ENCODE measurements around the gene CYP4F8.
"Not testable (repeated sequence)": the region's sequence is repeated elsewhere in the genome, so short reads cannot be mapped to it uniquely, and the experiment has no call there.

CYP4F8 gene

GRCh38 chr19:15672580-15673175 is 57.7 kb downstream of the CYP4F8 start, which contains the start of gene CYP4F12:
Gene CYP4F12 (plus strand): TSS chr19:15673087. CDS start chr19:15673530, 443 bp downstream.
- DNase-seq (ENCODE audit: low spot score) = peak; percentile 82
- Histone ChIP-seq H3K4me3 (peak within 1 kb of the TSS; percentile 17), H3K27ac (peak within 1 kb of the TSS in 1 of 2 donors; percentile 67)
- TF ChIP-seq, protein P1, sequence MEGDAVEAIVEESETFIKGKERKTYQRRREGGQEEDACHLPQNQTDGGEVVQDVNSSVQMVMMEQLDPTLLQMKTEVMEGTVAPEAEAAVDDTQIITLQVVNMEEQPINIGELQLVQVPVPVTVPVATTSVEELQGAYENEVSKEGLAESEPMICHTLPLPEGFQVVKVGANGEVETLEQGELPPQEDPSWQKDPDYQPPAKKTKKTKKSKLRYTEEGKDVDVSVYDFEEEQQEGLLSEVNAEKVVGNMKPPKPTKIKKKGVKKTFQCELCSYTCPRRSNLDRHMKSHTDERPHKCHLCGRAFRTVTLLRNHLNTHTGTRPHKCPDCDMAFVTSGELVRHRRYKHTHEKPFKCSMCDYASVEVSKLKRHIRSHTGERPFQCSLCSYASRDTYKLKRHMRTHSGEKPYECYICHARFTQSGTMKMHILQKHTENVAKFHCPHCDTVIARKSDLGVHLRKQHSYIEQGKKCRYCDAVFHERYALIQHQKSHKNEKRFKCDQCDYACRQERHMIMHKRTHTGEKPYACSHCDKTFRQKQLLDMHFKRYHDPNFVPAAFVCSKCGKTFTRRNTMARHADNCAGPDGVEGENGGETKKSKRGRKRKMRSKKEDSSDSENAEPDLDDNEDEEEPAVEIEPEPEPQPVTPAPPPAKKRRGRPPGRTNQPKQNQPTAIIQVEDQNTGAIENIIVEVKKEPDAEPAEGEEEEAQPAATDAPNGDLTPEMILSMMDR (IDR thresholded peaks at IDR 0.05) = no peak

- TF ChIP-seq, protein P1 (IDR thresholded peaks at IDR 0.05) = no peak
- Histone ChIP-seq H3K4me3 (peak overlapping the region; percentile 17), H3K27ac (peak overlapping the region in 1 of 2 donors; percentile 67)
- DNase-seq (ENCODE audit: low spot score) = no peak
Measured at GRCh38 chr19:15673176-15673654, 58.2 kb downstream of the CYP4F8 start.

GRCh38 chr19:15675560-15675959 is 60.5 kb downstream of the CYP4F8 start:
- H3K4me3 ChIP-seq = no peak overlapping the region
- TF ChIP-seq, protein P1 (IDR thresholded peaks at IDR 0.05) = no peak
- DNase-seq (ENCODE audit: low spot score) = no peak
- no peak overlapping the region for H3K27ac ChIP-seq

DNA sequence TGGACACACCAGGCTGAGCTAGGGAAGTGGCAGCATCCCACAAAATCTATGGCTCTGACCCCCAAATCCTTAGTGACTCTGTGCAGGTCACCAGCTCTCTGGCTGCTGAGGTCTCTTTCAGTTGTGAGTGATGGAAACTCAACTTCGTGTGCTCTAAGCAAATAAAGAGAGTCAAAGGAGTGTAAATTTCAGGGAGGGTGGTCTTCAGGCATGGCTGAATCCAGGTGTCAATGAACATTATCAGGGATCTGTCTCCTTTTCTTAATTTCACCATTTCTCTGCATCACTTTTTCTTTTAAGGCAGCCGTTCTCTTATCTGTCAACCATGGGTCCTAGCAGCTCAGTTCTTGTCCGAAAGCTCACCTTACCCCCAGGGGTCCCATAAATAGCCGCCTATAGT is 64.1 kb downstream of the CYP4F8 start:
- no peak overlapping the region for H3K27ac ChIP-seq
- DNase-seq (ENCODE audit: low spot score) = no peak
- TF ChIP-seq, protein P1 (IDR thresholded peaks at IDR 0.05) = no peak
- H3K4me3 ChIP-seq = no peak overlapping the region

- H3K27ac ChIP-seq; DNase-seq (ENCODE audit: low spot score); H3K4me3 ChIP-seq: not testable (repeated sequence)
Measured at GRCh38 chr19:15679865-15680264, 64.8 kb downstream of the CYP4F8 start.
